ENCODE measurements around the gene SPSB2. TPM values are rescaled to one million over a fixed set of nuclear protein-coding genes. Genes with fewer than 3 reads are reported as not detected.

The SPSB2 gene
- total and polyA plus RNA-seq, 9 of the 15 experiments (the other 6 are each of a cell fraction or from before 2014, with no cell fraction given) = 0.10 to 10.6 (median 1.9) TPM

DNA sequence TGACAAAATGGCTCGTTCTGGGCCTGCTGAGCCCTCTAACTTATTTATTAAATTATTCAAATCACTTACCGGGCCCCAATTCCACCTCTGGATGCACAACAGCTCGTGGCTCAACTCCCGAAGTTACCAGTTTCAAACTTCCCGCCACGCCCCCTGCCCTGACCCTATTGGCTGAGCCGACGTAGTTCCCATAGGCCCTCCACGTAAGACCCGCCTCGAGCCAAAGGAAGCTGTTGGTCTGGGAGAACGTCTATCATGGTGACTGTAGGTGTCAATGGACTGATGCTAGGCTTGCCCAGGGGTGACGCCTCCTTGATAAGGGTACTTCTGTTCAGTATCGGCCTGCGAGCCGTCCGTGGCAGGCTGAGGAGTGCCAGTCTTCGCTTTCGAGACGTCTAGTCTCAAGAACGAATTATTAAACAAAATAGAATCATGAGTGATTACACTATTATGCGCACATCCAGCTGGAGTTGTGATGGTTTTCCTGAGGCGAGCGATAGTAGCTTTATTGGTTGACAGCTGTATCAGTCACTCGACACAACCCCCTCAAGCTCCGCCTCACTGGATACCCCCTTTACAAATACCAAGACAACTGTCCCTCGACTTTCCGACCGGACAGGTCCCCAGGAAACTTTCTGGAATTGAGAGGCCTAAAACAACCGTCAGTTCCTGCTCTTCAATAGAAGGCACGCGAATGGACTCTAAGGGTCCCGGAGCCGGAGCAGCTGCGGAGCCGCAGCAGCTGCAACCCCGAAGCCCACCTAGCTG is 21.8 kb downstream of the SPSB2 start, which contains the start of gene CDCA3 (continued):
- TF ChIP-seq, protein P1, sequence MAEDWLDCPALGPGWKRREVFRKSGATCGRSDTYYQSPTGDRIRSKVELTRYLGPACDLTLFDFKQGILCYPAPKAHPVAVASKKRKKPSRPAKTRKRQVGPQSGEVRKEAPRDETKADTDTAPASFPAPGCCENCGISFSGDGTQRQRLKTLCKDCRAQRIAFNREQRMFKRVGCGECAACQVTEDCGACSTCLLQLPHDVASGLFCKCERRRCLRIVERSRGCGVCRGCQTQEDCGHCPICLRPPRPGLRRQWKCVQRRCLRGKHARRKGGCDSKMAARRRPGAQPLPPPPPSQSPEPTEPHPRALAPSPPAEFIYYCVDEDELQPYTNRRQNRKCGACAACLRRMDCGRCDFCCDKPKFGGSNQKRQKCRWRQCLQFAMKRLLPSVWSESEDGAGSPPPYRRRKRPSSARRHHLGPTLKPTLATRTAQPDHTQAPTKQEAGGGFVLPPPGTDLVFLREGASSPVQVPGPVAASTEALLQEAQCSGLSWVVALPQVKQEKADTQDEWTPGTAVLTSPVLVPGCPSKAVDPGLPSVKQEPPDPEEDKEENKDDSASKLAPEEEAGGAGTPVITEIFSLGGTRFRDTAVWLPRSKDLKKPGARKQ (CRISPR knock-in tag; IDR thresholded peaks at IDR 0.05) = no peak
- TF ChIP-seq GABPB2 (CRISPR knock-in tag; conservative IDR thresholded peaks at IDR 0.05) (no peak), ZNF551 (CRISPR knock-in tag; IDR thresholded peaks at IDR 0.05) (no peak), POLR2H (tag; IDR thresholded peaks at IDR 0.05; ENCODE audit: low read depth) (peak; percentile 86), ZFP36 (IDR thresholded peaks at IDR 0.05; ENCODE audit: low read depth, low read length, partially characterized antibody) (no peak), RBM34 (IDR thresholded peaks at IDR 0.05; ENCODE audit: borderline replicate concordance, insufficient read depth, low read length) (no peak), MTF1 (CRISPR knock-in tag; IDR thresholded peaks at IDR 0.05; ENCODE audit: borderline replicate concordance) (no peak), YY1 (IDR thresholded peaks at IDR 0.05; ENCODE audit: borderline replicate concordance in 1 of 3, control insufficient read depth in 1 of 3, extremely low read depth in 1 of 3, insufficient read depth in 3 of 3, insufficient read length in 1 of 3, insufficient replicate concordance in 2 of 3, low read depth in 1 of 3, low read length in 2 of 3) (peak in 1 of 3 experiments; percentile 4), MCM2 (IDR thresholded peaks at IDR 0.05; ENCODE audit: low read depth) (no peak), PHB (CRISPR knock-in tag; IDR thresholded peaks at IDR 0.05) (no peak), TEAD1 (CRISPR knock-in tag; IDR thresholded peaks at IDR 0.05) (no peak), RBM15 (IDR thresholded peaks at IDR 0.05; ENCODE audit: insufficient read depth, low read length) (no peak), MAFF (IDR thresholded peaks at IDR 0.05; ENCODE audit: low read length) (no peak), HSF4 (CRISPR knock-in tag; IDR thresholded peaks at IDR 0.05; ENCODE audit: borderline replicate concordance) (no peak), ZNF785 (CRISPR knock-in tag; IDR thresholded peaks at IDR 0.05) (no peak), MTA1 (IDR thresholded peaks at IDR 0.05; ENCODE audit: borderline replicate concordance) (no peak), HCFC1 (IDR thresholded peaks at IDR 0.05; ENCODE audit: low read depth, low read length) (no peak), IRF2 (CRISPR knock-in tag; IDR thresholded peaks at IDR 0.05) (no peak), SREBF1 (IDR thresholded peaks at IDR 0.05; ENCODE audit: borderline replicate concordance, low read depth, low read length) (no peak), GATAD2A (IDR thresholded peaks at IDR 0.05) (no peak), RBM39 (optimal IDR thresholded peaks at IDR 0.05; ENCODE audit: low read depth, low read length) (no peak), MEIS2 (IDR thresholded peaks at IDR 0.05; ENCODE audit: partially characterized antibody) (peak; percentile 81), SMARCE1 (IDR thresholded peaks at IDR 0.05) (no peak)
- TF ChIP-seq, protein P2, sequence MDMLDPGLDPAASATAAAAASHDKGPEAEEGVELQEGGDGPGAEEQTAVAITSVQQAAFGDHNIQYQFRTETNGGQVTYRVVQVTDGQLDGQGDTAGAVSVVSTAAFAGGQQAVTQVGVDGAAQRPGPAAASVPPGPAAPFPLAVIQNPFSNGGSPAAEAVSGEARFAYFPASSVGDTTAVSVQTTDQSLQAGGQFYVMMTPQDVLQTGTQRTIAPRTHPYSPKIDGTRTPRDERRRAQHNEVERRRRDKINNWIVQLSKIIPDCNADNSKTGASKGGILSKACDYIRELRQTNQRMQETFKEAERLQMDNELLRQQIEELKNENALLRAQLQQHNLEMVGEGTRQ (CRISPR knock-in tag; IDR thresholded peaks at IDR 0.05) = no peak
- TF ChIP-seq, protein P3, sequence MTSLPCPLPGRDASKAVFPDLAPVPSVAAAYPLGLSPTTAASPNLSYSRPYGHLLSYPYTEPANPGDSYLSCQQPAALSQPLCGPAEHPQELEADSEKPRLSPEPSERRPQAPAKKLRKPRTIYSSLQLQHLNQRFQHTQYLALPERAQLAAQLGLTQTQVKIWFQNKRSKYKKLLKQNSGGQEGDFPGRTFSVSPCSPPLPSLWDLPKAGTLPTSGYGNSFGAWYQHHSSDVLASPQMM (CRISPR knock-in tag; IDR thresholded peaks at IDR 0.05) = no peak
- TF ChIP-seq, protein P4, sequence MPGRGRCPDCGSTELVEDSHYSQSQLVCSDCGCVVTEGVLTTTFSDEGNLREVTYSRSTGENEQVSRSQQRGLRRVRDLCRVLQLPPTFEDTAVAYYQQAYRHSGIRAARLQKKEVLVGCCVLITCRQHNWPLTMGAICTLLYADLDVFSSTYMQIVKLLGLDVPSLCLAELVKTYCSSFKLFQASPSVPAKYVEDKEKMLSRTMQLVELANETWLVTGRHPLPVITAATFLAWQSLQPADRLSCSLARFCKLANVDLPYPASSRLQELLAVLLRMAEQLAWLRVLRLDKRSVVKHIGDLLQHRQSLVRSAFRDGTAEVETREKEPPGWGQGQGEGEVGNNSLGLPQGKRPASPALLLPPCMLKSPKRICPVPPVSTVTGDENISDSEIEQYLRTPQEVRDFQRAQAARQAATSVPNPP (IDR thresholded peaks at IDR 0.05; ENCODE audit: borderline replicate concordance, insufficient read depth, insufficient read length) = no peak

Data from K562 (cell line).